ENCODE measurements around the gene TAS1R1. TPM values are rescaled to one million over a fixed set of nuclear protein-coding genes. Genes with fewer than 3 reads are reported as not detected.

Gene TAS1R1
- total RNA-seq, 3 donors from 2014 or later (not counting 1 experiment from before 2014, with no cell fraction given): not detected

GRCh38 chr1:6592441-6592840, 37.3 kb downstream of the TAS1R1 start:
- Mint-ChIP-seq H3K4me1 (peaks cover 28 to 45% of the 10 kb centered on the region in 2 donors), H3K4me3 (peak overlapping the region; percentile 21), H3K27ac (peak overlapping the region in 1 of 2 donors; percentile 33), H3K9me3 (no peaks in the 10 kb centered on the region), H3K27me3 (ENCODE audit: low read depth in 2 of 2) (no peaks in the 10 kb centered on the region), H3K36me3 (no peaks in the 10 kb centered on the region)
- Histone ChIP-seq H3K27me3 (ENCODE audit: control insufficient read depth, insufficient read depth, low read length) (no peaks in the 10 kb centered on the region), H3K36me3 (ENCODE audit: control insufficient read depth, insufficient read depth, low read length) (peaks cover 64% of the 10 kb centered on the region), H3K4me3 (ENCODE audit: low read length) (no peak overlapping the region), H3K4me1 (ENCODE audit: control insufficient read depth, insufficient read depth, low read length) (peaks cover 31% of the 10 kb centered on the region), H3K27ac (ENCODE audit: low read length) (no peak overlapping the region), H3K9me3 (ENCODE audit: control insufficient read depth, insufficient read depth, low read length) (no peaks in the 10 kb centered on the region)
- WGBS (ENCODE audit: insufficient coverage): 21% methylated on average over 5 of the region's 5 CpGs
- ATAC-seq (peak in 1 of 3 donors; percentile 26), DNase-seq (no peak)
- intact Hi-C loops (cut with micrococcal nuclease): no loop called here
- TF ChIP-seq CTCF (IDR thresholded peaks at IDR 0.05): no peak

DNA sequence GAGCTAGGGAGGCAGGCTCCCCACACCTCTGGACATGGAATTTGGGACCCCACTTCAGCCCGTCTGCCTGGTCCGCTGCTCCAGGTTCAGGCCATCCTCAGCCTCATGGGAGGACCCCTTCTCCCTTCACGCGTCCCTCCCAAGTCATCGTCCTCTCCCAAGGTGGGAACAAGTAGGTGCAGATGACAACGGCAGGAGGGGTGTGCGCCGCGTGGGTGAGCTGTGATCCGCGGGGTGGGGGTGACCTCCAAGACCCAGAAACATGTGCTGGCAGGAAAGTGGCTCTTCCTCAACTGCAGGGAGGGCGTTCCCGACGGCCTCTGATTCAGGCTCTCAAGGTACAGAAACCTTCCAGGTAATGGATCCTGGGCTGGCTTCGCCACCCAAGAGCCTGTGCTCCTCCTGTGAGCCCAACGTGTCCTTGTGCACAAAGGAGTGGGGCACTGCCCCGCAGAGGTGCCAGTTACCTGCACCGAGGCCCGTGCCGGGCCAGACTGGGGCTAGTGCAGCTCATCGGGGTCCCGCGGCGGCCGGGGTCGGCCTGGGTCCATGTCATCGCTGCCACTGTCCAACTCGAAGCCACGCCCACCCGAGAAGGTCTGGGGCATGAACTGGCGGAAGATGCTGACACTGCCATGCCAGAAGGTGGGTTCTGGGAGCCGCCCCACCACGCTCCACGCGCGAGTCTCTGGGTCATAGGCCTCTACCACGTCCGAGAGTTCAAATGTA, 37.9 kb downstream of the TAS1R1 start:
- Mint-ChIP-seq H3K27ac (no peak overlapping the region), H3K4me3 (no peak overlapping the region), H3K27me3 (ENCODE audit: low read depth in 2 of 2) (no peaks in the 10 kb centered on the region), H3K4me1 (peaks cover 28 to 45% of the 10 kb centered on the region in 2 donors), H3K36me3 (no peaks in the 10 kb centered on the region), H3K9me3 (no peaks in the 10 kb centered on the region)
- H3K4me3 ChIP-seq (ENCODE audit: low read length): no peak overlapping the region
- no peaks in the 10 kb centered on the region for H3K9me3 ChIP-seq (ENCODE audit: control insufficient read depth, insufficient read depth, low read length)
- H3K4me1 ChIP-seq (ENCODE audit: control insufficient read depth, insufficient read depth, low read length): peaks cover 35% of the 10 kb centered on the region
- TF ChIP-seq CTCF (IDR thresholded peaks at IDR 0.05): no peak
- ATAC-seq: no peak
- 96% methylated on average over 38 of the region's 38 CpGs for WGBS (ENCODE audit: insufficient coverage)
- no peaks in the 10 kb centered on the region for H3K27me3 ChIP-seq (ENCODE audit: control insufficient read depth, insufficient read depth, low read length)
- peaks cover 65% of the 10 kb centered on the region for H3K36me3 ChIP-seq (ENCODE audit: control insufficient read depth, insufficient read depth, low read length)
- H3K27ac ChIP-seq (ENCODE audit: low read length): no peak overlapping the region
- no peak for DNase-seq
- intact Hi-C loops (cut with micrococcal nuclease): no loop called here

DNA sequence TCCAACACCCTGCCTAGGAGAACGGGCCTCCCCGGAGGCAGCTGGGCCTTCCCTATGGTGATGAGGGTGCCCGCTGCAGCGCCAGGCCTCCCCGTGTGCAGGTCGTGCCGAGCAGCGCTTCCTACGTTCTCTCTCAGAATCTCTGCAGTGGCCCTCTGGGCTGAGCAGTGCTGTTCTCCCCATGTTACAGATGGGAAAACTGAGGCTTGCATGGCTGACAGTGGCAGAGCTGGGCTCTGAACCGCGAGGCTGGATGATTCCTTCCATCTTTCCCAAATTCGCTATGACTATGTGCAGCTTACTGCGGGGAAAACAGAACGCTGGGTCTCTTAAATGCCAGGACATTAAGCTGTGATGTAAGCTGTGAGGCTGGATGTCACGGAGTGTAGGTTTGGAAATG, 38.7 kb downstream of the TAS1R1 start:
- H3K4me3 Mint-ChIP-seq: no peak overlapping the region
- no peak for DNase-seq
- peaks cover 36% of the 10 kb centered on the region for H3K4me1 ChIP-seq (ENCODE audit: control insufficient read depth, insufficient read depth, low read length)
- no peak for TF ChIP-seq CTCF (IDR thresholded peaks at IDR 0.05)
- H3K4me1 Mint-ChIP-seq: peaks cover 32 to 49% of the 10 kb centered on the region in 2 donors
- no peaks in the 10 kb centered on the region for H3K27me3 Mint-ChIP-seq (ENCODE audit: low read depth in 2 of 2)
- no peak for ATAC-seq
- no peaks in the 10 kb centered on the region for H3K27me3 ChIP-seq (ENCODE audit: control insufficient read depth, insufficient read depth, low read length)
- peaks cover 60% of the 10 kb centered on the region for H3K36me3 ChIP-seq (ENCODE audit: control insufficient read depth, insufficient read depth, low read length)
- H3K9me3 Mint-ChIP-seq: no peaks in the 10 kb centered on the region
- H3K9me3 ChIP-seq (ENCODE audit: control insufficient read depth, insufficient read depth, low read length): no peaks in the 10 kb centered on the region
- H3K27ac ChIP-seq (ENCODE audit: low read length): no peak overlapping the region
- WGBS (ENCODE audit: insufficient coverage): 97% methylated on average over 15 of the region's 15 CpGs
- no peaks in the 10 kb centered on the region for H3K36me3 Mint-ChIP-seq
- H3K4me3 ChIP-seq (ENCODE audit: low read length): no peak overlapping the region
- intact Hi-C loops (cut with micrococcal nuclease): no loop called here
- no peak overlapping the region for H3K27ac Mint-ChIP-seq
